H9 (cell line): ENCODE data around the gene EGFL8. TPM values are rescaled to one million over a fixed set of nuclear protein-coding genes. Genes with fewer than 3 reads are reported as not detected.
A peak's percentile ranks its signal among the peaks of the same experiment; 100 is the strongest.

ENCODE experiments used
- DNase-seq: peaks from one replicate; pipeline ENCODE4 v3.0.0-alpha.2; 2017
- H2AFZ ChIP-seq: one replicate; pipeline ENCODE4 v1.6.1; 2013; ENCODE audit warnings: mild to moderate bottlenecking, low read length, control low read depth, moderate library complexity
- H2AK5ac ChIP-seq: 2 replicates; pipeline ENCODE4 v1.6.1; 2013; ENCODE audit warnings: low read length, control low read depth, mixed read lengths; ENCODE audit not compliant: insufficient read length
- H2BK120ac ChIP-seq: one replicate; pipeline ENCODE4 v1.6.1; 2013; ENCODE audit warnings: low read depth, mild to moderate bottlenecking, low read length, control low read depth, inconsistent platforms; ENCODE audit not compliant: poor library complexity, severe bottlenecking
- H2BK12ac ChIP-seq: 2 replicates; pipeline ENCODE4 v1.6.1; 2013; ENCODE audit warnings: low read length, control low read depth, mixed read lengths, low read depth; ENCODE audit not compliant: insufficient read length
- H2BK15ac ChIP-seq: 2 replicates; pipeline ENCODE4 v1.6.1; 2013; ENCODE audit warnings: low read depth, low read length, control low read depth
- H2BK20ac ChIP-seq: one replicate; pipeline ENCODE4 v1.6.1; 2013; ENCODE audit warnings: low read depth, mild to moderate bottlenecking, low read length, control low read depth, inconsistent platforms; ENCODE audit not compliant: poor library complexity, severe bottlenecking
- H2BK5ac ChIP-seq: 2 replicates; pipeline ENCODE4 v1.6.1; 2013; ENCODE audit warnings: low read length, control low read depth, mixed read lengths; ENCODE audit not compliant: insufficient read length
- H3K14ac ChIP-seq: 2 replicates; pipeline ENCODE4 v1.6.1; 2013; ENCODE audit warnings: low read length, control low read depth; ENCODE audit not compliant: insufficient read depth
- H3K18ac ChIP-seq: 2 replicates; pipeline ENCODE4 v1.6.1; 2013; ENCODE audit warnings: low read depth, mild to moderate bottlenecking, mixed read lengths, low read length, control low read depth; ENCODE audit not compliant: insufficient read length
- H3K23ac ChIP-seq: 2 replicates; pipeline ENCODE4 v1.6.1; 2013; ENCODE audit warnings: low read length, control low read depth, mixed read lengths, low read depth; ENCODE audit not compliant: insufficient read length
- H3K23me2 ChIP-seq: 2 replicates; pipeline ENCODE4 v1.6.1; 2013; ENCODE audit warnings: low read depth, mild to moderate bottlenecking, mixed read lengths, low read length, control low read depth; ENCODE audit not compliant: insufficient read length, poor library complexity, severe bottlenecking
- H3K27ac ChIP-seq: 2 replicates; pipeline ENCODE4 v1.5.1; 2013; ENCODE audit warnings: low read length, control low read depth, mixed read lengths, low read depth; ENCODE audit not compliant: insufficient read length
- H3K27me3 ChIP-seq: 2 replicates; pipeline ENCODE4 v1.6.1; 2013; ENCODE audit warnings: low read length, control low read depth, inconsistent platforms; ENCODE audit not compliant: insufficient read depth
- H3K4ac ChIP-seq: 2 replicates; pipeline ENCODE4 v1.6.1; 2013; ENCODE audit warnings: low read depth, mild to moderate bottlenecking, control low read depth, inconsistent platforms, low read length, moderate library complexity
- H3K4me1 ChIP-seq: 2 replicates; pipeline ENCODE4 v1.6.1; 2013; ENCODE audit warnings: low read length, control low read depth, inconsistent platforms; ENCODE audit not compliant: insufficient read depth
- H3K4me2 ChIP-seq: 2 replicates; pipeline ENCODE4 v1.6.1; 2013; ENCODE audit warnings: low read length, control low read depth, mixed read lengths; ENCODE audit not compliant: insufficient read length, insufficient read depth
- H3K56ac ChIP-seq: 2 replicates; pipeline ENCODE4 v1.6.1; 2013; ENCODE audit warnings: low read depth, mild to moderate bottlenecking, mixed read lengths, low read length, control low read depth; ENCODE audit not compliant: insufficient read length
- H3K79me1 ChIP-seq: 2 replicates; pipeline ENCODE4 v1.6.1; 2013; ENCODE audit warnings: low read depth, mild to moderate bottlenecking, moderate library complexity, low read length, control low read depth, inconsistent platforms; ENCODE audit not compliant: insufficient read depth, poor library complexity, severe bottlenecking
- H3K79me2 ChIP-seq: 2 replicates; pipeline ENCODE4 v1.6.1; 2013; ENCODE audit warnings: low read length, control low read depth, inconsistent platforms; ENCODE audit not compliant: insufficient read depth
- H3K9ac ChIP-seq: 2 replicates; pipeline ENCODE4 v1.6.1; 2013; ENCODE audit warnings: low read length, control low read depth, mixed read lengths; ENCODE audit not compliant: insufficient read length; ENCODE audit errors: extremely low read depth
- H3K9me3 ChIP-seq: one replicate; pipeline ENCODE4 v1.6.1; 2013; ENCODE audit warnings: low read depth, low read length, inconsistent platforms; ENCODE audit not compliant: control insufficient read depth
- H3T11ph ChIP-seq: one replicate; pipeline ENCODE4 v1.6.1; 2013; ENCODE audit warnings: mild to moderate bottlenecking, low read length, control low read depth, inconsistent platforms
- H4K20me1 ChIP-seq: one replicate; pipeline ENCODE4 v1.6.1; 2013; ENCODE audit not compliant: control insufficient read depth, insufficient read length, insufficient read depth
- H4K5ac ChIP-seq: 2 replicates; pipeline ENCODE4 v1.6.1; 2013; ENCODE audit warnings: low read depth, mild to moderate bottlenecking, mixed read lengths, low read length, control low read depth; ENCODE audit not compliant: insufficient read length
- H4K8ac ChIP-seq: replicated peaks from 2 replicates; pipeline ENCODE4 v1.6.1; 2013; ENCODE audit warnings: low read length, control low read depth, mixed read lengths, low read depth; ENCODE audit not compliant: insufficient read length
- H4K91ac ChIP-seq: 2 replicates; pipeline ENCODE4 v1.6.1; 2013; ENCODE audit warnings: low read depth, mild to moderate bottlenecking, moderate library complexity, mixed read lengths, low read length, control low read depth; ENCODE audit not compliant: insufficient read length
- H3K27ac Mint-ChIP-seq, 3 experiments: 2 replicates in 2 of 3; 3 replicates in 1 of 3; pipeline ENCODE4 v1.8.0; 2020 to 2021; ENCODE audit warnings: mixed read lengths in 3 of 3, mild to moderate bottlenecking in 1 of 3, moderate library complexity in 1 of 3
- H3K27me3 Mint-ChIP-seq: 2 replicates; pipeline ENCODE4 v1.8.0; 2021; ENCODE audit warnings: low read depth, mild to moderate bottlenecking, moderate library complexity, mixed read lengths
- H3K36me3 Mint-ChIP-seq, 3 experiments: 2 replicates in 2 of 3; 3 replicates in 1 of 3; pipeline ENCODE4 v1.8.0; 2020 to 2021; ENCODE audit warnings: low read depth in 3 of 3, mixed read lengths in 3 of 3; ENCODE audit not compliant: insufficient read depth in 1 of 3
- H3K4me1 Mint-ChIP-seq, 2 experiments: 2 replicates each; pipeline ENCODE4 v1.8.0; 2020; ENCODE audit warnings: mixed read lengths in 2 of 2
- H3K4me3 Mint-ChIP-seq, 2 experiments: 2 replicates in 1 of 2; 3 replicates in 1 of 2; pipeline ENCODE4 v1.8.0; 2020 to 2021; ENCODE audit warnings: mild to moderate bottlenecking in 2 of 2, mixed read lengths in 2 of 2, moderate library complexity in 1 of 2
- H3K9me3 Mint-ChIP-seq, 2 experiments: 2 replicates in 1 of 2; 3 replicates in 1 of 2; pipeline ENCODE4 v1.8.0; 2020; ENCODE audit warnings: mild to moderate bottlenecking in 2 of 2, mixed read lengths in 2 of 2, moderate library complexity in 1 of 2
- WGBS: extraction: QIAGEN DNeasy Blood & Tissue Kit; methylation state at CpG from one replicate; pipeline ENCODE4 v1.1.7; 2013; ENCODE audit warnings: missing lambda C conversion rate, low lambda C conversion rate, mixed read lengths; ENCODE audit not compliant: insufficient read length; ENCODE audit errors: extremely low coverage; 5-methylcytosine and 5-hydroxymethylcytosine counted together
- total RNA-seq: library from RNA; stranded (reverse); gene quantifications from 2 replicates; pipeline ENCODE4 v1.2.1, GENCODE V29; 2021
- TF ChIP-seq, protein P1 (sequence below): fragments of 200-600 bp; sonication (generic); conservative IDR thresholded peaks from 3 replicates; pipeline ENCODE4 v1.8.0; 2021; ENCODE audit warnings: antibody characterized with exemption, mild to moderate bottlenecking

Gene EGFL8
- total RNA-seq, 1 experiment from 2014 or later: 27.2 TPM

DNA sequence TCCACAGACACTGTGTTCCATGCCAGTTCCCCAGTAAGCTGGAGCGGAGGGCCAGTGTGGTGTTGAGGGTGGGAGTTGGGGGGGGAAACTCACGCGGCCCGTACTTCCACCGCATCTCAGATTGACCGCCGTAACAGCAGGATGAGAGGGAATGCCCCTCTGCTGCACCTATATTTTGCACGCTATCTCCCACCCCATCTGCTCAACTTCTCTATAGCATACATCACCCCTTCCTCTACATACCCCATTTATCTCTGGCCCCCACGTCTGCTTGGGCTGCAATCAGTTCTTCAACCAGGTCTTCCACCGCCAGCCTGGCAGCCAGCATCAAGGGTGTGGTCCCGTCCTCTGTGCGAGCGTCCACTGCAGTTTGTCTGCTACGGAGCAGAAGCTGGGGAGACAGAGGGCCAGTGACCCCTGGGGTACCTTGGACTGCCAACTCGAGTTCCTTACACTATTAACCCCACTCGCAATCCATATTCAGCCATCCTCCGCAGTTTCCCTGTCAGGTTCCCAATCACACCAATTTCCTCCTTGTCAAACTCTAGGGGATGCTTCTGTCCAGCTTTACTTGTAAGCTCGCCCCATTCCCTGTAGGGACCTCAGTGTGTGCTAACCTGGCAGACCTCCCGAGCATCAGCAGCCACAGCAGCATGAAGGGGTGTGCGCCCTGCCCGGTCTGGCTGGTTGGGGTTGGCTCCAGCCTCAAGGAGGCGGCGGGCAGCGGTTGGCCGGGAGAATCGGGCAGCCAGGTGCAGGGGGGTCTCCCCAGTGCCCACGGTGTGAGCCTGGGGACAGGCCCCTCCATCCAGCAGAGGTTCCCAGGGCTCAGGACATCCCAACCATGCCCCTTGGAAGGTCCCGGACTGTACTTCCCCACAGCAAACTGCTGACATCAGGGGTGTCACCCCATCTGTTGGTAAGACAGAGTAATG, 32.6 kb downstream of the EGFL8 start:
- H3K36me3 Mint-ChIP-seq: no peaks in the 10 kb centered on the region
- Histone ChIP-seq H2AFZ (no peak overlapping the region), H4K8ac (peak overlapping the region; percentile 2), H3K79me1 (no peaks in the 10 kb centered on the region), H3K27me3 (no peaks in the 10 kb centered on the region), H3K9me3 (no peaks in the 10 kb centered on the region), H3K56ac (no peak overlapping the region), H2BK5ac (no peak overlapping the region), H3K18ac (peak overlapping the region; percentile 97), H4K91ac (no peak overlapping the region), H4K20me1 (no peaks in the 10 kb centered on the region), H3K23ac (no peak overlapping the region), H3K27ac (peak overlapping the region; percentile 9), H3T11ph (peak overlapping the region; percentile 59), H3K4me2 (peak overlapping the region; percentile 68), H3K9ac (peak overlapping the region; percentile 35), H2BK12ac (peak overlapping the region; percentile 20), H4K5ac (peak overlapping the region; percentile 1), H2BK120ac (peak overlapping the region; percentile 93), H3K14ac (peak overlapping the region; percentile 96), H2BK20ac (no peak overlapping the region), H3K79me2 (no peaks in the 10 kb centered on the region), H3K4ac (peak overlapping the region; percentile 54; the same call in 1 of the 2 replicates), H2AK5ac (no peak overlapping the region), H2BK15ac (no peak overlapping the region), H3K23me2 (peaks cover 9% of the 10 kb centered on the region), H3K4me1 (peaks cover 3% of the 10 kb centered on the region)
- peak; percentile 54 for DNase-seq
- no peaks in the 10 kb centered on the region for H3K9me3 Mint-ChIP-seq
- H3K27ac Mint-ChIP-seq: peak overlapping the region; percentile 100
- no peaks in the 10 kb centered on the region for H3K27me3 Mint-ChIP-seq
- peaks cover 35 to 36% of the 10 kb centered on the region in 2 experiments for H3K4me1 Mint-ChIP-seq
- no CpG with 5 or more reads among the region's 28 CpGs for WGBS
- TF ChIP-seq, protein P1, sequence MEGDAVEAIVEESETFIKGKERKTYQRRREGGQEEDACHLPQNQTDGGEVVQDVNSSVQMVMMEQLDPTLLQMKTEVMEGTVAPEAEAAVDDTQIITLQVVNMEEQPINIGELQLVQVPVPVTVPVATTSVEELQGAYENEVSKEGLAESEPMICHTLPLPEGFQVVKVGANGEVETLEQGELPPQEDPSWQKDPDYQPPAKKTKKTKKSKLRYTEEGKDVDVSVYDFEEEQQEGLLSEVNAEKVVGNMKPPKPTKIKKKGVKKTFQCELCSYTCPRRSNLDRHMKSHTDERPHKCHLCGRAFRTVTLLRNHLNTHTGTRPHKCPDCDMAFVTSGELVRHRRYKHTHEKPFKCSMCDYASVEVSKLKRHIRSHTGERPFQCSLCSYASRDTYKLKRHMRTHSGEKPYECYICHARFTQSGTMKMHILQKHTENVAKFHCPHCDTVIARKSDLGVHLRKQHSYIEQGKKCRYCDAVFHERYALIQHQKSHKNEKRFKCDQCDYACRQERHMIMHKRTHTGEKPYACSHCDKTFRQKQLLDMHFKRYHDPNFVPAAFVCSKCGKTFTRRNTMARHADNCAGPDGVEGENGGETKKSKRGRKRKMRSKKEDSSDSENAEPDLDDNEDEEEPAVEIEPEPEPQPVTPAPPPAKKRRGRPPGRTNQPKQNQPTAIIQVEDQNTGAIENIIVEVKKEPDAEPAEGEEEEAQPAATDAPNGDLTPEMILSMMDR: no peak; the same call in 2 of the 3 replicates
- peak overlapping the region; percentile 91 to 96 for H3K4me3 Mint-ChIP-seq
